Astrocyte (in vitro differentiated cells and primary cell): ENCODE results near the gene PRPH. TPM values are rescaled to one million over a fixed set of nuclear protein-coding genes. Genes with fewer than 3 reads are reported as not detected.
"Not testable (repeated sequence)": the region's sequence is repeated elsewhere in the genome, so short reads cannot be mapped to it uniquely, and the experiment has no call there.

ENCODE experiments used
- DNase-seq: peaks from one replicate; pipeline ENCODE4 v3.0.0-alpha.2; 2010; ENCODE audit warnings: low read depth
- FAIRE-seq: peaks from 2 replicates; lab custom pipeline; 2011; peaks lifted over from hg19 to GRCh38; lab: Jason Lieb, UNC
- H2AFZ ChIP-seq: 2 replicates; pipeline ENCODE4 v1.6.0; 2012; ENCODE audit warnings: low read depth, low read length, inconsistent platforms
- H3K27ac ChIP-seq: 2 replicates; pipeline ENCODE4 v1.5.1; 2011; ENCODE audit warnings: low read depth, low read length, inconsistent platforms
- H3K27me3 ChIP-seq: 2 replicates; pipeline ENCODE4 v1.6.0; 2011; ENCODE audit warnings: low read length, inconsistent platforms; ENCODE audit not compliant: insufficient read depth
- H3K36me3 ChIP-seq: 2 replicates; pipeline ENCODE4 v1.5.1; 2011; ENCODE audit warnings: low read length, inconsistent platforms; ENCODE audit not compliant: insufficient read depth
- H3K4me1 ChIP-seq: 2 replicates; pipeline ENCODE4 v1.5.1; 2011; ENCODE audit warnings: low read length, inconsistent platforms; ENCODE audit not compliant: insufficient read depth
- H3K4me2 ChIP-seq: 2 replicates; pipeline ENCODE4 v1.6.0; 2012; ENCODE audit warnings: low read length, inconsistent platforms
- H3K4me3 ChIP-seq: 2 replicates; pipeline ENCODE4 v1.5.1; 2011; ENCODE audit warnings: low read depth, mild to moderate bottlenecking, low read length, inconsistent platforms; ENCODE audit not compliant: insufficient read depth
- H3K79me2 ChIP-seq: 2 replicates; pipeline ENCODE4 v1.6.0; 2012; ENCODE audit warnings: mild to moderate bottlenecking, low read length, inconsistent platforms; ENCODE audit not compliant: insufficient read depth
- H3K9ac ChIP-seq: 2 replicates; pipeline ENCODE4 v1.6.0; 2012; ENCODE audit warnings: mild to moderate bottlenecking, low read length, inconsistent platforms
- H3K9me3 ChIP-seq: 2 replicates; pipeline ENCODE4 v1.5.1; 2012; ENCODE audit warnings: low read depth, mild to moderate bottlenecking, low read length, inconsistent platforms; ENCODE audit not compliant: insufficient read depth
- H4K20me1 ChIP-seq: 2 replicates; pipeline ENCODE4 v1.6.0; 2012; ENCODE audit warnings: low read length, inconsistent platforms; ENCODE audit not compliant: insufficient read depth
- H3K27ac Mint-ChIP-seq: one replicate; pipeline ENCODE4 v1.8.0; 2021; ENCODE audit warnings: mild to moderate bottlenecking, mixed read lengths; ENCODE audit not compliant: unreplicated experiment
- H3K27me3 Mint-ChIP-seq: one replicate; pipeline ENCODE4 v1.8.0; 2021; ENCODE audit warnings: low read depth, mixed read lengths; ENCODE audit not compliant: unreplicated experiment
- H3K36me3 Mint-ChIP-seq: one replicate; pipeline ENCODE4 v1.8.0; 2021; ENCODE audit warnings: low read depth, mixed read lengths; ENCODE audit not compliant: unreplicated experiment
- H3K4me1 Mint-ChIP-seq: one replicate; pipeline ENCODE4 v1.8.0; 2021; ENCODE audit warnings: low read depth, mixed read lengths; ENCODE audit not compliant: unreplicated experiment
- H3K4me3 Mint-ChIP-seq: one replicate; pipeline ENCODE4 v1.8.0; 2021; ENCODE audit warnings: mild to moderate bottlenecking, moderate library complexity, mixed read lengths; ENCODE audit not compliant: unreplicated experiment
- H3K9me3 Mint-ChIP-seq: one replicate; pipeline ENCODE4 v1.8.0; 2021; ENCODE audit warnings: mild to moderate bottlenecking, mixed read lengths; ENCODE audit not compliant: unreplicated experiment
- EZH2 ChIP-seq: IDR thresholded peaks from 2 replicates; pipeline ENCODE4 v1.6.1; 2012; ENCODE audit warnings: mild to moderate bottlenecking, low read length, inconsistent platforms; ENCODE audit not compliant: insufficient read depth
- total RNA-seq: library from RNA; stranded (reverse); gene quantifications from 2 replicates; pipeline ENCODE4 v1.2.1, GENCODE V29; 2021

The PRPH gene
- total RNA-seq, 1 donor from 2014 or later = not detected

- Histone ChIP-seq H3K79me2 (peaks cover 61% of the 10 kb centered on the region), H3K4me1 (peaks cover 42% of the 10 kb centered on the region), H3K27ac (peak overlapping the region; percentile 90), H3K4me3 (peak overlapping the region; percentile 83), H3K4me2 (peak overlapping the region; percentile 92), H3K27me3 (no peaks in the 10 kb centered on the region), H4K20me1 (peaks cover 40% of the 10 kb centered on the region), H3K9ac (peak overlapping the region; percentile 98), H2AFZ (peak overlapping the region; percentile 74), H3K9me3 (no peaks in the 10 kb centered on the region), H3K36me3 (peaks cover 11% of the 10 kb centered on the region)
- H3K4me1 Mint-ChIP-seq = peaks cover 24% of the 10 kb centered on the region
- peak overlapping the region; percentile 84 for H3K4me3 Mint-ChIP-seq
- H3K27me3 Mint-ChIP-seq = no peaks in the 10 kb centered on the region
- H3K27ac Mint-ChIP-seq = peak overlapping the region; percentile 41
- H3K36me3 Mint-ChIP-seq = peaks cover 6% of the 10 kb centered on the region
- no peak for TF ChIP-seq EZH2
- no peaks in the 10 kb centered on the region for H3K9me3 Mint-ChIP-seq
- DNase-seq (no peak), FAIRE-seq (no peak)
These were observed 30.5 kb upstream of the PRPH start for GRCh38 chr12:49264466-49264872.

DNA sequence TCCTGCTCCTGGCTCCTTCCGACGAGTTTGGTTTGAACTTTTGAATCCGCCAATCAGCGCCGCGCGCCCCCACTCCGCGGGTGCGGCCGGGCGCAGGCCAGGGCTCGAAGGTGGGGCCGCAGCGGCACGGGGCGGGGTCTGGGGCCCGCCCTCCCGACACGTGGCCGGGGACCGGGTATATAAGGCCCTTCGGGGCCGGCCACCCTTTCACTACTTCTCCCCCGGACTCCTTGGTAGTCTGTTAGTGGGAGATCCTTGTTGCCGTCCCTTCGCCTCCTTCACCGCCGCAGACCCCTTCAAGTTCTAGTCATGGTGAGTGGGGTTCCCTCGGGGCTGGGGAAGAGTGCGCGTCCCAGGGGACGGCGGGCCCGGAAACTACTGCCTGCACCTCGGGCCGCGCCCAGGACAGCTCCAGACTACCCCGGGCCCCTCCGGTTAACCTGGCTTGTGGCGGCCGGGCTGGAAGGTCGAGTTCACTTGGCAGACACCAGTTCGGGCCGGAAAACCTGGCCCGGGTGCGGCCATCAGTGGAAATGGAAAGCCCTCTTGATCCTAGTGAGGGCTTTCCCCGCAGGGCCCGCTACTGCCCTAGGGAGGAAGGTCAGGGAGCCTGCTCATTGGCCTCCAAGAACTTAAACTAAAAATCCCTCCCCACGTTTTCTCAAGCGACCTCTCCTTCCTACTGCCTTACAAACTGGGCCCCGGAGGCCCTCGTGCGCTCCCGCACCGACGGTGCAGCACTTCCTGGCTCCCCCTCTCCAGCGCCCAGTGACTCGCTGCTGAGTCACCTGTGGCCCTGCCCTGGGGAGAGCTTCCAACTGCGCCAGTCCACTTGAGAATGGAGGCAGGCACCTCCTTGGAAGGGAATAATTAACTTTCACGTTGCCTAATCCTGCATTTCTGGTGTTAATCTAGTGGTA lies 29.8 kb upstream of the PRPH start, which contains the start of gene TUBA1C:
TSS of gene TUBA1C (plus strand) at position 210 of the 920 bp plus-strand sequence. CDS start at position 310, 100 bp downstream.
- Histone ChIP-seq H3K4me1 (peaks cover 42% of the 10 kb centered on the region), H3K36me3 (peaks cover 17% of the 10 kb centered on the region), H3K27me3 (no peaks in the 10 kb centered on the region), H2AFZ (peak within 1 kb of the TSS; percentile 74), H3K79me2 (peaks cover 68% of the 10 kb centered on the region), H3K27ac (peak within 1 kb of the TSS; percentile 90), H3K4me2 (peak within 1 kb of the TSS; percentile 92), H3K9ac (peak within 1 kb of the TSS; percentile 98), H3K9me3 (no peaks in the 10 kb centered on the region), H3K4me3 (peak within 1 kb of the TSS; percentile 83), H4K20me1 (peaks cover 47% of the 10 kb centered on the region)
- peak within 1 kb of the TSS; percentile 96 for H3K4me3 Mint-ChIP-seq
- H3K27ac Mint-ChIP-seq = peak within 1 kb of the TSS; percentile 91
- H3K9me3 Mint-ChIP-seq = no peaks in the 10 kb centered on the region
- H3K36me3 Mint-ChIP-seq = peaks cover 12% of the 10 kb centered on the region
- DNase-seq (peak; percentile 87), FAIRE-seq (no peak)
- peaks cover 26% of the 10 kb centered on the region for H3K4me1 Mint-ChIP-seq
- H3K27me3 Mint-ChIP-seq = no peaks in the 10 kb centered on the region
- TF ChIP-seq EZH2 = no peak

GRCh38 chr12:49269191-49269590 lies 25.8 kb upstream of the PRPH start:
- peak overlapping the region; percentile 90 for H3K27ac Mint-ChIP-seq
- H3K4me1 Mint-ChIP-seq = peaks cover 30% of the 10 kb centered on the region
- peaks cover 51% of the 10 kb centered on the region for H3K36me3 ChIP-seq
- peak overlapping the region; percentile 92 for H3K4me2 ChIP-seq
- not testable (repeated sequence) for H2AFZ ChIP-seq, H3K9me3 Mint-ChIP-seq, H3K27me3 Mint-ChIP-seq, DNase-seq, H3K27me3 ChIP-seq, FAIRE-seq, H3K9me3 ChIP-seq
- peak overlapping the region; percentile 96 for H3K4me3 Mint-ChIP-seq
- peaks cover 24% of the 10 kb centered on the region for H3K4me1 ChIP-seq
- peaks cover 27% of the 10 kb centered on the region for H3K36me3 Mint-ChIP-seq
- peak overlapping the region; percentile 66 for H3K9ac ChIP-seq
- H3K79me2 ChIP-seq = peaks cover 77% of the 10 kb centered on the region
- H3K4me3 ChIP-seq = peak overlapping the region; percentile 83
- peaks cover 85% of the 10 kb centered on the region for H4K20me1 ChIP-seq
- H3K27ac ChIP-seq = peak overlapping the region; percentile 69
